CD4-positive, alpha-beta memory T cell (primary cell): ENCODE results near the gene UGT3A1. TPM values are rescaled to one million over a fixed set of nuclear protein-coding genes. Genes with fewer than 3 reads are reported as not detected.

Experiments used
- CTCF ChIA-PET: fragments of 350-600 bp; sonication (Branson Sonifier 250); formaldehyde crosslinking; loops from one replicate; lab custom pipeline; 2021; ENCODE audit warnings: inconsistent platforms; ENCODE audit not compliant: partially characterized antibody; lab: Charles Lee
- POLR2A ChIA-PET: fragments of 350-600 bp; sonication (Branson Sonifier 250); formaldehyde crosslinking; loops from one replicate; lab custom pipeline; 2021; ENCODE audit not compliant: partially characterized antibody; lab: Charles Lee
- DNase-seq, 5 donors: peaks; one replicate each; pipeline versions ENCODE4 v3.0.0 to v3.0.0-alpha.2; 2020 to 2022; ENCODE audit warnings: mixed read lengths in 1 of 5
- H3K27ac ChIP-seq: one replicate; pipeline ENCODE4 v1.7.0; 2013; ENCODE audit warnings: low read depth, low read length
- H3K27me3 ChIP-seq: 2 replicates; pipeline ENCODE4 v1.7.0; 2013; ENCODE audit warnings: mild to moderate bottlenecking, low read length, moderate library complexity; ENCODE audit not compliant: insufficient read depth
- H3K36me3 ChIP-seq: 2 replicates; pipeline ENCODE4 v1.7.0; 2013; ENCODE audit warnings: mild to moderate bottlenecking, low read length, moderate library complexity; ENCODE audit not compliant: insufficient read depth
- H3K4me1 ChIP-seq: 2 replicates; pipeline ENCODE4 v1.7.0; 2013; ENCODE audit warnings: mild to moderate bottlenecking, low read length, moderate library complexity; ENCODE audit not compliant: insufficient read depth
- H3K4me3 ChIP-seq, 2 donors: one replicate each; pipeline ENCODE4 v1.7.0; 2013; ENCODE audit warnings: low read length in 2 of 2, mild to moderate bottlenecking in 1 of 2
- H3K9me3 ChIP-seq, 2 donors: one replicate each; pipeline ENCODE4 v1.7.0; 2013; ENCODE audit warnings: low read length in 2 of 2, control low read depth in 1 of 2; ENCODE audit not compliant: control insufficient read depth in 1 of 2
- H3K27ac Mint-ChIP-seq, 7 donors: one replicate each; pipeline ENCODE4 v1.8.0; 2020 to 2021; ENCODE audit warnings: mixed read lengths in 7 of 7, mild to moderate bottlenecking in 6 of 7, inconsistent platforms in 3 of 7, moderate library complexity in 3 of 7
- H3K27me3 Mint-ChIP-seq, 2 donors: one replicate each; pipeline ENCODE4 v1.8.0; 2020 to 2021; ENCODE audit warnings: mixed read lengths in 2 of 2
- H3K36me3 Mint-ChIP-seq, 2 donors: one replicate each; pipeline ENCODE4 v1.8.0; 2020 to 2021; ENCODE audit warnings: mixed read lengths in 2 of 2, inconsistent platforms in 1 of 2, mild to moderate bottlenecking in 1 of 2
- H3K4me1 Mint-ChIP-seq, 4 donors: one replicate each; pipeline ENCODE4 v1.8.0; 2020 to 2021; ENCODE audit warnings: mixed read lengths in 4 of 4, mild to moderate bottlenecking in 1 of 4
- H3K4me3 Mint-ChIP-seq, 8 donors: one replicate each; pipeline ENCODE4 v1.8.0; 2020 to 2021; ENCODE audit warnings: mixed read lengths in 8 of 8, mild to moderate bottlenecking in 7 of 8, moderate library complexity in 6 of 8, inconsistent platforms in 3 of 8
- H3K9me3 Mint-ChIP-seq, 8 donors: one replicate each; pipeline ENCODE4 v1.8.0; 2020 to 2021; ENCODE audit warnings: mixed read lengths in 8 of 8, mild to moderate bottlenecking in 5 of 8, inconsistent platforms in 3 of 8, moderate library complexity in 1 of 8
- intact Hi-C: fragments of 100-400 bp; cut with micrococcal nuclease; formaldehyde crosslinking; loops from one replicate; pipeline ENCODE4 v1.15.1; 2023
- polyA plus RNA-seq, 2 donors: library from polyadenylated mRNA; unstranded; fragments of 300-500 nt; fragmentation: Illumina TruSeq; gene quantifications; one replicate each; pipeline ENCODE4 v1.2.3, GENCODE V29; 2021
- total RNA-seq, 2 experiments: library from RNA; stranded (reverse); gene quantifications; one replicate each; pipeline ENCODE4 v1.2.3, GENCODE V29; 2021

The UGT3A1 gene
- total and polyA plus RNA-seq, 4 experiments from 2014 or later = not detected

GRCh38 chr5:35919191-35919590 is 72.0 kb downstream of the UGT3A1 start:
- POLR2A ChIA-PET = interaction anchor here (1.3 kb wide), 1 partner anchor 40 kb away, joined by 4 read pairs; no protein-coding TSS in a partner anchor
- Mint-ChIP-seq H3K36me3 (no peaks in the 10 kb centered on the region), H3K27me3 (no peaks in the 10 kb centered on the region), H3K4me3 (no peak overlapping the region), H3K27ac (no peak overlapping the region), H3K9me3 (peaks cover 0 to 12% (median 5%) of the 10 kb centered on the region in 8 donors), H3K4me1 (peaks cover 10 to 20% (median 17%) of the 10 kb centered on the region in 4 donors)
- Histone ChIP-seq H3K4me3 (no peak overlapping the region), H3K36me3 (no peaks in the 10 kb centered on the region), H3K4me1 (peaks cover 2% of the 10 kb centered on the region), H3K27ac (no peak overlapping the region), H3K27me3 (no peaks in the 10 kb centered on the region), H3K9me3 (no peaks in the 10 kb centered on the region)
- intact Hi-C loops = no loop called here
- DNase-seq = no peak
- CTCF ChIA-PET = no interaction called here

GRCh38 chr5:35908814-35909213 is 82.4 kb downstream of the UGT3A1 start:
- Mint-ChIP-seq H3K4me1 (peaks cover 3 to 25% (median 15%) of the 10 kb centered on the region in 4 donors), H3K4me3 (no peak overlapping the region), H3K36me3 (peaks cover 0 to 9% of the 10 kb centered on the region in 2 donors), H3K27me3 (no peaks in the 10 kb centered on the region), H3K27ac (peak overlapping the region in 1 of 7 donors; percentile 24), H3K9me3 (peaks cover 0 to 16% (median 2%) of the 10 kb centered on the region in 8 donors)
- intact Hi-C loops = no loop called here
- Histone ChIP-seq H3K4me1 (no peaks in the 10 kb centered on the region), H3K27me3 (no peaks in the 10 kb centered on the region), H3K27ac (no peak overlapping the region), H3K4me3 (no peak overlapping the region), H3K36me3 (no peaks in the 10 kb centered on the region), H3K9me3 (no peaks in the 10 kb centered on the region)
- no peak for DNase-seq
- POLR2A ChIA-PET = interaction anchor here (3.2 kb wide), 1 partner anchor 28 kb away, joined by 25 read pairs; no protein-coding TSS in a partner anchor
- CTCF ChIA-PET = interaction anchor here (1.7 to 1.8 kb wide), 2 partner anchors 16 to 18 kb away, joined by 5 to 9 read pairs; no protein-coding TSS in a partner anchor

GRCh38 chr5:35908228-35908627 is 83.0 kb downstream of the UGT3A1 start:
- Histone ChIP-seq H3K27ac (no peak overlapping the region), H3K4me1 (no peaks in the 10 kb centered on the region), H3K36me3 (no peaks in the 10 kb centered on the region), H3K27me3 (no peaks in the 10 kb centered on the region), H3K4me3 (no peak overlapping the region), H3K9me3 (no peaks in the 10 kb centered on the region)
- ChIA-PET POLR2A (interaction anchor here (3.2 kb wide), 1 partner anchor 27 kb away, joined by 25 read pairs; no protein-coding TSS in a partner anchor), CTCF (interaction anchor here (1.7 to 1.8 kb wide), 2 partner anchors 16 to 18 kb away, joined by 5 to 9 read pairs; no protein-coding TSS in a partner anchor)
- Mint-ChIP-seq H3K27me3 (no peaks in the 10 kb centered on the region), H3K4me1 (peaks cover 3 to 27% (median 17%) of the 10 kb centered on the region in 4 donors), H3K36me3 (peaks cover 0 to 9% of the 10 kb centered on the region in 2 donors), H3K4me3 (no peak overlapping the region), H3K27ac (peak overlapping the region in 1 of 7 donors; percentile 24), H3K9me3 (peaks cover 0 to 16% (median 3%) of the 10 kb centered on the region in 8 donors)
- intact Hi-C loops = no loop called here
- no peak for DNase-seq

- peak in 1 of 5 donors; percentile 39 for DNase-seq
- Histone ChIP-seq H3K4me1 (peaks cover 33% of the 10 kb centered on the region), H3K27ac (no peak overlapping the region), H3K4me3 (no peak overlapping the region), H3K9me3 (no peaks in the 10 kb centered on the region), H3K36me3 (no peaks in the 10 kb centered on the region), H3K27me3 (no peaks in the 10 kb centered on the region)
- intact Hi-C loops = no loop called here
- ChIA-PET CTCF (interaction anchor here (1.3 kb wide), 1 partner anchor 20 kb away, joined by 4 read pairs; no protein-coding TSS in a partner anchor), POLR2A (interaction anchor here (1.4 to 5.7 kb wide), 3 partner anchors 19 to 30 kb away, joined by 3 to 92 read pairs (median 26); no protein-coding TSS in a partner anchor)
- H3K4me3 Mint-ChIP-seq = peak overlapping the region in 4 of 8 donors; percentile 11 to 54 (median 34)
- peaks cover 0 to 9% (median 3%) of the 10 kb centered on the region in 8 donors for H3K9me3 Mint-ChIP-seq
- no peaks in the 10 kb centered on the region for H3K27me3 Mint-ChIP-seq
- no peaks in the 10 kb centered on the region for H3K36me3 Mint-ChIP-seq
- H3K4me1 Mint-ChIP-seq = peaks cover 21 to 62% (median 47%) of the 10 kb centered on the region in 4 donors
- peak overlapping the region in 5 of 7 donors; percentile 12 to 80 (median 23) for H3K27ac Mint-ChIP-seq
These were observed 86.6 kb downstream of the UGT3A1 start for GRCh38 chr5:35904443-35905132.

- ChIA-PET POLR2A (interaction anchor here (0.5 to 5.7 kb wide), 4 partner anchors 19 to 66 kb away, joined by 3 to 92 read pairs (median 14); no protein-coding TSS in a partner anchor), CTCF (interaction anchor here (1.3 kb wide), 1 partner anchor 21 kb away, joined by 4 read pairs; no protein-coding TSS in a partner anchor)
- Mint-ChIP-seq H3K27me3 (no peaks in the 10 kb centered on the region), H3K9me3 (peaks cover 0 to 9% (median 3%) of the 10 kb centered on the region in 8 donors), H3K36me3 (no peaks in the 10 kb centered on the region), H3K4me3 (no peak overlapping the region), H3K27ac (no peak overlapping the region), H3K4me1 (peaks cover 25 to 67% (median 53%) of the 10 kb centered on the region in 4 donors)
- Histone ChIP-seq H3K27ac (no peak overlapping the region), H3K36me3 (no peaks in the 10 kb centered on the region), H3K27me3 (no peaks in the 10 kb centered on the region), H3K4me1 (peaks cover 42% of the 10 kb centered on the region), H3K9me3 (no peaks in the 10 kb centered on the region), H3K4me3 (no peak overlapping the region)
- DNase-seq = no peak
- intact Hi-C loops = loop anchor here (2.0 kb wide), 1 partner anchor 19 kb away; no protein-coding TSS in a partner anchor
These were observed 87.5 kb downstream of the UGT3A1 start for GRCh38 chr5:35903631-35904203.

GRCh38 chr5:35902046-35902672 is 89.0 kb downstream of the UGT3A1 start:
- no peak overlapping the region for H3K27ac ChIP-seq
- H3K36me3 ChIP-seq = no peaks in the 10 kb centered on the region
- POLR2A ChIA-PET = interaction anchor here (0.9 to 5.7 kb wide), 7 partner anchors 14 to 48 kb away, joined by 3 to 92 read pairs (median 6); no protein-coding TSS in a partner anchor
- H3K4me1 ChIP-seq = peaks cover 42% of the 10 kb centered on the region
- Mint-ChIP-seq H3K9me3 (peaks cover 0 to 9% (median 3%) of the 10 kb centered on the region in 8 donors), H3K27me3 (no peaks in the 10 kb centered on the region), H3K4me1 (peaks cover 24 to 63% (median 50%) of the 10 kb centered on the region in 4 donors), H3K27ac (peak overlapping the region in 5 of 7 donors; percentile 29 to 62 (median 50)), H3K36me3 (no peaks in the 10 kb centered on the region), H3K4me3 (peak overlapping the region in 2 of 8 donors; percentile 1 to 21)
- H3K4me3 ChIP-seq = no peak overlapping the region
- CTCF ChIA-PET = interaction anchor here (1.2 to 1.8 kb wide), 2 partner anchors 251 to 285 kb away, joined by 4 to 5 read pairs; partner anchors contain the start of gene SPEF2
- H3K9me3 ChIP-seq = no peaks in the 10 kb centered on the region
- DNase-seq = peak in 2 of 5 donors; percentile 12 to 14
- no peaks in the 10 kb centered on the region for H3K27me3 ChIP-seq
- intact Hi-C loops = loop anchor here (2.0 kb wide), 1 partner anchor 17 kb away; no protein-coding TSS in a partner anchor
